Measurements from ENCODE around the gene POTEE. TPM values are rescaled to one million over a fixed set of nuclear protein-coding genes. Genes with fewer than 3 reads are reported as not detected.
"Not testable (repeated sequence)": the region's sequence is repeated elsewhere in the genome, so short reads cannot be mapped to it uniquely, and the experiment has no call there.

POTEE gene
- total and polyA plus RNA-seq, 2 donors: 0.05 TPM; not detected in 1

- WGBS: 88% methylated on average over 7 of the region's 9 CpGs
Observed at GRCh38 chr2:131207839-131208238, 1.5 kb upstream of the POTEE start.

GRCh38 chr2:131209773-131210104 is 403 bp downstream of the POTEE start:
- not testable (repeated sequence) for H3K9me3 ChIP-seq (ENCODE audit: control insufficient read depth in 2 of 2, insufficient read depth in 1 of 2, low read length in 1 of 2); H3K4me3 ChIP-seq (ENCODE audit: low read length in 2 of 2); DNase-seq (ENCODE audit: low read depth in 6 of 9, low spot score in 9 of 9); H3K4me1 ChIP-seq (ENCODE audit: control insufficient read depth in 2 of 2, insufficient read depth in 2 of 2, low read length in 2 of 2); H3K27ac ChIP-seq (ENCODE audit: low read depth in 1 of 2, low read length in 1 of 2); H3K27me3 ChIP-seq (ENCODE audit: control insufficient read depth in 2 of 2, insufficient read depth in 1 of 2, low read length in 1 of 2); H3K36me3 ChIP-seq (ENCODE audit: control insufficient read depth in 2 of 2, insufficient read depth in 2 of 2, low read length in 1 of 2)
- WGBS: 91% methylated on average over 14 of the region's 14 CpGs

More at GRCh38 chr2:131207839-131208238, 1.5 kb upstream of the POTEE start:
- not testable (repeated sequence) for DNase-seq (ENCODE audit: low read depth in 6 of 9, low spot score in 9 of 9); H3K36me3 ChIP-seq (ENCODE audit: control insufficient read depth in 2 of 2, insufficient read depth in 2 of 2, low read length in 1 of 2); H3K9me3 ChIP-seq (ENCODE audit: control insufficient read depth in 2 of 2, insufficient read depth in 1 of 2, low read length in 1 of 2); H3K4me1 ChIP-seq (ENCODE audit: control insufficient read depth in 2 of 2, insufficient read depth in 2 of 2, low read length in 2 of 2); H3K4me3 ChIP-seq (ENCODE audit: low read length in 2 of 2); H3K27ac ChIP-seq (ENCODE audit: low read depth in 1 of 2, low read length in 1 of 2); H3K27me3 ChIP-seq (ENCODE audit: control insufficient read depth in 2 of 2, insufficient read depth in 1 of 2, low read length in 1 of 2)

GRCh38 chr2:131210434-131211211 is 1.3 kb downstream of the POTEE start:
- not testable (repeated sequence) for H3K36me3 ChIP-seq (ENCODE audit: control insufficient read depth in 2 of 2, insufficient read depth in 2 of 2, low read length in 1 of 2); DNase-seq (ENCODE audit: low read depth in 6 of 9, low spot score in 9 of 9)

GRCh38 chr2:131217238-131217986 is 8.1 kb downstream of the POTEE start:
- H3K4me3 ChIP-seq (ENCODE audit: low read length in 2 of 2); H3K36me3 ChIP-seq (ENCODE audit: control insufficient read depth in 2 of 2, insufficient read depth in 2 of 2, low read length in 1 of 2); DNase-seq (ENCODE audit: low read depth in 6 of 9, low spot score in 9 of 9); H3K27ac ChIP-seq (ENCODE audit: low read depth in 1 of 2, low read length in 1 of 2); H3K4me1 ChIP-seq (ENCODE audit: control insufficient read depth in 2 of 2, insufficient read depth in 2 of 2, low read length in 2 of 2); H3K9me3 ChIP-seq (ENCODE audit: control insufficient read depth in 2 of 2, insufficient read depth in 1 of 2, low read length in 1 of 2); H3K27me3 ChIP-seq (ENCODE audit: control insufficient read depth in 2 of 2, insufficient read depth in 1 of 2, low read length in 1 of 2): not testable (repeated sequence)
- 96% methylated on average over 41 of the region's 60 CpGs for WGBS

More at GRCh38 chr2:131210434-131211211, 1.3 kb downstream of the POTEE start:
- not testable (repeated sequence) for H3K27ac ChIP-seq (ENCODE audit: low read depth in 1 of 2, low read length in 1 of 2); H3K9me3 ChIP-seq (ENCODE audit: control insufficient read depth in 2 of 2, insufficient read depth in 1 of 2, low read length in 1 of 2); H3K4me3 ChIP-seq (ENCODE audit: low read length in 2 of 2); H3K4me1 ChIP-seq (ENCODE audit: control insufficient read depth in 2 of 2, insufficient read depth in 2 of 2, low read length in 2 of 2); H3K27me3 ChIP-seq (ENCODE audit: control insufficient read depth in 2 of 2, insufficient read depth in 1 of 2, low read length in 1 of 2)
- 97% methylated on average over 12 of the region's 22 CpGs for WGBS

GRCh38 chr2:131235543-131236449 is 26.5 kb downstream of the POTEE start:
- not testable (repeated sequence) for H3K4me3 ChIP-seq (ENCODE audit: low read length in 2 of 2); H3K27me3 ChIP-seq (ENCODE audit: control insufficient read depth in 2 of 2, insufficient read depth in 1 of 2, low read length in 1 of 2); H3K27ac ChIP-seq (ENCODE audit: low read depth in 1 of 2, low read length in 1 of 2); H3K36me3 ChIP-seq (ENCODE audit: control insufficient read depth in 2 of 2, insufficient read depth in 2 of 2, low read length in 1 of 2); H3K4me1 ChIP-seq (ENCODE audit: control insufficient read depth in 2 of 2, insufficient read depth in 2 of 2, low read length in 2 of 2); H3K9me3 ChIP-seq (ENCODE audit: control insufficient read depth in 2 of 2, insufficient read depth in 1 of 2, low read length in 1 of 2)
- 54% methylated on average over 10 of the region's 10 CpGs for WGBS
- DNase-seq (ENCODE audit: low read depth in 6 of 9, low spot score in 9 of 9): peak in 1 of 9 donors; percentile 0

Other genes starting within 250 kb of the POTEE start
- gene FAM168B, start 116.1 kb upstream of the POTEE start, total RNA-seq: 31.4 TPM
- gene FAM168B, start 116.1 kb upstream of the POTEE start, polyA plus RNA-seq: 24.2 TPM
- gene PLEKHB2, start 104.2 kb upstream of the POTEE start, total RNA-seq: 41.8 TPM
- gene PLEKHB2, start 104.2 kb upstream of the POTEE start, polyA plus RNA-seq: 32.7 TPM
- gene RAB6D, start 154.6 kb downstream of the POTEE start, total RNA-seq: 0.28 TPM
- gene RAB6D, start 154.6 kb downstream of the POTEE start, polyA plus RNA-seq: 0.21 TPM